Measurements from ENCODE around the gene SELENOW. TPM values are rescaled to one million over a fixed set of nuclear protein-coding genes. Genes with fewer than 3 reads are reported as not detected.

SELENOW gene
- 190 TPM for polyA plus RNA-seq
- long read RNA-seq, donor 1, transcript SELENOW-212 (6 exons, 888 nt) = major isoform, 58 of 76 reads
- long read RNA-seq, donor 1, transcript SELENOW-215 (1 exons, 2,503 nt) = minor isoform, 11 of 76 reads
- long read RNA-seq, donor 1, partial matches to known transcripts = 0 of 76 reads
- long read RNA-seq, donor 1, other reads (novel, unspliced or antisense) = 0 of 76 reads
- long read RNA-seq, donor 2, transcript SELENOW-215 (1 exons, 2,503 nt) = minor isoform, 32 of 173 reads
- long read RNA-seq, donor 2, transcript SELENOW-206 (5 exons, 2,437 nt) = minor isoform, 8 of 173 reads
- long read RNA-seq, donor 2, transcript SELENOW-212 (6 exons, 888 nt) = major isoform, 126 of 173 reads
- long read RNA-seq, donor 2, partial matches to known transcripts = 0 of 173 reads
- long read RNA-seq, donor 2, other reads (novel, unspliced or antisense) = 0 of 173 reads
- long read RNA-seq, donor 3, transcript SELENOW-212 (6 exons, 888 nt) = major isoform, 110 of 177 reads
- long read RNA-seq, donor 3, transcript SELENOW-215 (1 exons, 2,503 nt) = minor isoform, 57 of 177 reads
- long read RNA-seq, donor 3, partial matches to known transcripts = 0 of 177 reads
- long read RNA-seq, donor 3, other reads (novel, unspliced or antisense) = 0 of 177 reads
- long read RNA-seq, donor 4, transcript SELENOW-215 (1 exons, 2,503 nt) = minor isoform, 5 of 21 reads
- long read RNA-seq, donor 4, transcript SELENOW-212 (6 exons, 888 nt) = major isoform, 12 of 21 reads
- long read RNA-seq, donor 4, partial matches to known transcripts = 0 of 21 reads
- long read RNA-seq, donor 4, other reads (novel, unspliced or antisense) = 0 of 21 reads
- long read RNA-seq, donor 5, transcript SELENOW-215 (1 exons, 2,503 nt) = minor isoform, 13 of 125 reads
- long read RNA-seq, donor 5, transcript SELENOW-212 (6 exons, 888 nt) = major isoform, 104 of 125 reads
- long read RNA-seq, donor 5, partial matches to known transcripts = 0 of 125 reads
- long read RNA-seq, donor 5, other reads (novel, unspliced or antisense) = 0 of 125 reads
- long read RNA-seq, donor 6, transcript SELENOW-215 (1 exons, 2,503 nt) = minor isoform, 41 of 159 reads
- long read RNA-seq, donor 6, transcript SELENOW-212 (6 exons, 888 nt) = major isoform, 101 of 159 reads
- long read RNA-seq, donor 6, partial matches to known transcripts = 0 of 159 reads
- long read RNA-seq, donor 6, other reads (novel, unspliced or antisense) = 6 of 159 reads
- long read RNA-seq, donor 7, transcript SELENOW-212 (6 exons, 888 nt) = major isoform, 100 of 145 reads
- long read RNA-seq, donor 7, transcript SELENOW-215 (1 exons, 2,503 nt) = minor isoform, 32 of 145 reads
- long read RNA-seq, donor 7, partial matches to known transcripts = 0 of 145 reads
- long read RNA-seq, donor 7, other reads (novel, unspliced or antisense) = 7 of 145 reads
- long read RNA-seq, donor 8, transcript SELENOW-212 (6 exons, 888 nt) = major isoform, 151 of 199 reads
- long read RNA-seq, donor 8, transcript SELENOW-215 (1 exons, 2,503 nt) = minor isoform, 28 of 199 reads
- long read RNA-seq, donor 8, partial matches to known transcripts = 7 of 199 reads
- long read RNA-seq, donor 8, other reads (novel, unspliced or antisense) = 0 of 199 reads
- long read RNA-seq, donor 9, transcript SELENOW-215 (1 exons, 2,503 nt) = minor isoform, 28 of 192 reads
- long read RNA-seq, donor 9, transcript SELENOW-212 (6 exons, 888 nt) = major isoform, 146 of 192 reads
- long read RNA-seq, donor 9, partial matches to known transcripts = 0 of 192 reads
- long read RNA-seq, donor 9, other reads (novel, unspliced or antisense) = 11 of 192 reads
- long read RNA-seq, donor 10, transcript SELENOW-215 (1 exons, 2,503 nt) = minor isoform, 19 of 162 reads
- long read RNA-seq, donor 10, transcript SELENOW-206 (5 exons, 2,437 nt) = minor isoform, 5 of 162 reads
- long read RNA-seq, donor 10, transcript SELENOW-212 (6 exons, 888 nt) = major isoform, 129 of 162 reads
- long read RNA-seq, donor 10, partial matches to known transcripts = 0 of 162 reads
- long read RNA-seq, donor 10, other reads (novel, unspliced or antisense) = 0 of 162 reads
- long read RNA-seq, donor 11, transcript SELENOW-212 (6 exons, 888 nt) = major isoform, 68 of 91 reads
- long read RNA-seq, donor 11, transcript SELENOW-215 (1 exons, 2,503 nt) = minor isoform, 20 of 91 reads
- long read RNA-seq, donor 11, partial matches to known transcripts = 0 of 91 reads
- long read RNA-seq, donor 11, other reads (novel, unspliced or antisense) = 0 of 91 reads

- H3K4me3 ChIP-seq (ENCODE audit: low read length) = peak within 1 kb of the TSS; percentile 100
- H3K4me1 ChIP-seq (ENCODE audit: control insufficient read depth, insufficient read depth, low read length) = peaks cover 22% of the 10 kb centered on the region
- WGBS (ENCODE audit: insufficient coverage, low lambda C conversion rate) = no CpG with 5 or more reads among the region's 65 CpGs
- no peaks in the 10 kb centered on the region for H3K27me3 ChIP-seq (ENCODE audit: control insufficient read depth, insufficient read depth, low read length)
- peak within 1 kb of the TSS; percentile 78 for H3K27ac ChIP-seq (ENCODE audit: low read length)
- H3K36me3 ChIP-seq (ENCODE audit: control insufficient read depth, insufficient read depth, low read length) = peaks cover 23% of the 10 kb centered on the region
- peak; percentile 55 to 93 for DNase-seq
- H3K9me3 ChIP-seq (ENCODE audit: control insufficient read depth, low read depth, low read length) = no peaks in the 10 kb centered on the region
Observed at GRCh38 chr19:47778049-47778953, at the start of gene SELENOW. Gene SELENOW, plus strand, starts transcription at chr19:47778703. Its CDS starts 83 bp downstream, at chr19:47778786.

GRCh38 chr19:47729468-47729798 lies 49.1 kb upstream of the SELENOW start:
- peak in 1 of 2 donors; percentile 30 for DNase-seq
- peaks cover 11% of the 10 kb centered on the region for H3K36me3 ChIP-seq (ENCODE audit: control insufficient read depth, insufficient read depth, low read length)
- 0% methylated on average over 2 of the region's 9 CpGs for WGBS (ENCODE audit: insufficient coverage, low lambda C conversion rate)
- H3K27ac ChIP-seq (ENCODE audit: low read length) = no peak overlapping the region
- peaks cover 3% of the 10 kb centered on the region for H3K4me1 ChIP-seq (ENCODE audit: control insufficient read depth, insufficient read depth, low read length)
- peaks cover 4% of the 10 kb centered on the region for H3K9me3 ChIP-seq (ENCODE audit: control insufficient read depth, low read depth, low read length)
- no peak overlapping the region for H3K4me3 ChIP-seq (ENCODE audit: low read length)
- H3K27me3 ChIP-seq (ENCODE audit: control insufficient read depth, insufficient read depth, low read length) = peaks cover 31% of the 10 kb centered on the region

GRCh38 chr19:47729799-47730520 lies 48.5 kb upstream of the SELENOW start:
- H3K4me1 ChIP-seq (ENCODE audit: control insufficient read depth, insufficient read depth, low read length) = peaks cover 3% of the 10 kb centered on the region
- peaks cover 12% of the 10 kb centered on the region for H3K36me3 ChIP-seq (ENCODE audit: control insufficient read depth, insufficient read depth, low read length)
- 10% methylated on average over 4 of the region's 30 CpGs for whole genome bisulfite sequencing (ENCODE audit: insufficient coverage, low lambda C conversion rate)
- H3K27ac ChIP-seq (ENCODE audit: low read length) = no peak overlapping the region
- H3K4me3 ChIP-seq (ENCODE audit: low read length) = no peak overlapping the region
- H3K9me3 ChIP-seq (ENCODE audit: control insufficient read depth, low read depth, low read length) = peaks cover 4% of the 10 kb centered on the region
- H3K27me3 ChIP-seq (ENCODE audit: control insufficient read depth, insufficient read depth, low read length) = peaks cover 31% of the 10 kb centered on the region
- DNase-seq = peak in 1 of 2 donors; percentile 32

GRCh38 chr19:47730521-47730889 lies 48.0 kb upstream of the SELENOW start:
- no peak for DNase-seq
- no CpG with 5 or more reads among the region's 8 CpGs for WGBS (ENCODE audit: insufficient coverage, low lambda C conversion rate)

GRCh38 chr19:47730910-47731309 lies 47.6 kb upstream of the SELENOW start:
- peaks cover 26% of the 10 kb centered on the region for H3K27me3 ChIP-seq (ENCODE audit: control insufficient read depth, insufficient read depth, low read length)
- no peak overlapping the region for H3K4me3 ChIP-seq (ENCODE audit: low read length)
- DNase-seq = no peak
- peaks cover 1% of the 10 kb centered on the region for H3K9me3 ChIP-seq (ENCODE audit: control insufficient read depth, low read depth, low read length)
- no peak overlapping the region for H3K27ac ChIP-seq (ENCODE audit: low read length)
- H3K36me3 ChIP-seq (ENCODE audit: control insufficient read depth, insufficient read depth, low read length) = peaks cover 15% of the 10 kb centered on the region
- peaks cover 3% of the 10 kb centered on the region for H3K4me1 ChIP-seq (ENCODE audit: control insufficient read depth, insufficient read depth, low read length)
- no CpG with 5 or more reads among the region's 8 CpGs for WGBS (ENCODE audit: insufficient coverage, low lambda C conversion rate)

More at GRCh38 chr19:47730521-47730889, 48.0 kb upstream of the SELENOW start:
- Histone ChIP-seq H3K4me3 (ENCODE audit: low read length) (no peak overlapping the region), H3K27me3 (ENCODE audit: control insufficient read depth, insufficient read depth, low read length) (peaks cover 28% of the 10 kb centered on the region), H3K4me1 (ENCODE audit: control insufficient read depth, insufficient read depth, low read length) (peaks cover 3% of the 10 kb centered on the region), H3K9me3 (ENCODE audit: control insufficient read depth, low read depth, low read length) (peaks cover 4% of the 10 kb centered on the region), H3K36me3 (ENCODE audit: control insufficient read depth, insufficient read depth, low read length) (peaks cover 15% of the 10 kb centered on the region), H3K27ac (ENCODE audit: low read length) (no peak overlapping the region)

GRCh38 chr19:47735131-47735530 lies 43.4 kb upstream of the SELENOW start:
- 80% methylated on average over 1 of the region's 4 CpGs for WGBS (ENCODE audit: insufficient coverage, low lambda C conversion rate)

GRCh38 chr19:47740866-47741519 lies 37.5 kb upstream of the SELENOW start:
- Histone ChIP-seq H3K27me3 (ENCODE audit: control insufficient read depth, insufficient read depth, low read length) (peaks cover 4% of the 10 kb centered on the region), H3K9me3 (ENCODE audit: control insufficient read depth, low read depth, low read length) (peaks cover 11% of the 10 kb centered on the region), H3K36me3 (ENCODE audit: control insufficient read depth, insufficient read depth, low read length) (peaks cover 20% of the 10 kb centered on the region), H3K4me1 (ENCODE audit: control insufficient read depth, insufficient read depth, low read length) (peaks cover 17% of the 10 kb centered on the region), H3K27ac (ENCODE audit: low read length) (no peak overlapping the region), H3K4me3 (ENCODE audit: low read length) (no peak overlapping the region)
- no CpG with 5 or more reads among the region's 48 CpGs for WGBS (ENCODE audit: insufficient coverage, low lambda C conversion rate)
- no peak for DNase-seq

More at GRCh38 chr19:47735131-47735530, 43.4 kb upstream of the SELENOW start:
- Histone ChIP-seq H3K9me3 (ENCODE audit: control insufficient read depth, low read depth, low read length) (peaks cover 3% of the 10 kb centered on the region), H3K27me3 (ENCODE audit: control insufficient read depth, insufficient read depth, low read length) (peaks cover 8% of the 10 kb centered on the region), H3K4me3 (ENCODE audit: low read length) (no peak overlapping the region), H3K27ac (ENCODE audit: low read length) (no peak overlapping the region), H3K36me3 (ENCODE audit: control insufficient read depth, insufficient read depth, low read length) (peaks cover 24% of the 10 kb centered on the region), H3K4me1 (ENCODE audit: control insufficient read depth, insufficient read depth, low read length) (peaks cover 2% of the 10 kb centered on the region)
- no peak for DNase-seq

All from large intestine (tissue), 12 donors.